Gastroesophageal sphincter (tissue), 4 donors: Measurements from ENCODE around the gene APPL1. TPM values are rescaled to one million over a fixed set of nuclear protein-coding genes. Genes with fewer than 3 reads are reported as not detected.

Experiments
- ATAC-seq: fragments of 150-250 bp; one replicate; pipeline ENCODE4 v1.9.1; 2016; ENCODE audit warnings: mild to moderate bottlenecking, moderate library complexity
- H3K27ac ChIP-seq, 4 donors: fragments of 200-600 bp; sonication (generic) in 3 of 4; 1 replicate in 3 of 4; 2 replicates in 1 of 4; pipeline ENCODE4 v1.5.1; 2016 to 2019
- H3K27me3 ChIP-seq: fragments of 200-600 bp; sonication (generic); one replicate; pipeline ENCODE4 v1.5.1; 2019
- H3K36me3 ChIP-seq, 2 donors: fragments of 200-600 bp; sonication (generic); one replicate each; pipeline ENCODE4 v1.5.1; 2019; ENCODE audit warnings: control low read depth in 1 of 2
- H3K4me1 ChIP-seq, 3 donors: fragments of 200-600 bp; sonication (generic); 1 replicate in 2 of 3; 2 replicates in 1 of 3; pipeline ENCODE4 v1.5.1; 2016 to 2019; ENCODE audit warnings: control low read depth in 2 of 3
- H3K4me3 ChIP-seq, 2 donors: fragments of 200-600 bp; sonication (generic); one replicate each; pipeline ENCODE4 v1.5.1; 2019; ENCODE audit warnings: mild to moderate bottlenecking in 1 of 2, moderate library complexity in 1 of 2
- H3K9me3 ChIP-seq, 3 donors: fragments of 200-600 bp; sonication (generic); one replicate each; pipeline ENCODE4 v1.5.1; 2017 to 2019; ENCODE audit warnings: control low read depth in 2 of 3
- CTCF ChIP-seq, 4 experiments: fragments of 200-600 bp in 2 of 4; fragments of 450-650 bp in 2 of 4; sonication (generic) in 1 of 4; IDR thresholded peaks; one replicate each; pipeline ENCODE4 v1.5.1; 2017 to 2019; ENCODE audit warnings: antibody characterized with exemption in 4 of 4, mild to moderate bottlenecking in 2 of 4, moderate library complexity in 2 of 4
- EP300 ChIP-seq: sonication (generic); formaldehyde crosslinking; IDR thresholded peaks from one replicate; pipeline ENCODE4 v1.6.1; 2017; ENCODE audit warnings: antibody characterized with exemption, mild to moderate bottlenecking
- POLR2A ChIP-seq, 2 donors: fragments of 450-650 bp; IDR thresholded peaks; one replicate each; pipeline ENCODE4 v1.6.1; 2017; ENCODE audit warnings: antibody characterized with exemption in 2 of 2, mild to moderate bottlenecking in 2 of 2, moderate library complexity in 1 of 2
- POLR2AphosphoS5 ChIP-seq: sonication (generic); formaldehyde crosslinking; IDR thresholded peaks from one replicate; pipeline ENCODE4 v1.6.1; 2017; ENCODE audit warnings: antibody characterized with exemption
- WGBS, 2 donors: methylation state at CpG; one replicate each; pipeline ENCODE4 v1.1.5; 2018; ENCODE audit warnings: low coverage in 1 of 2; 5-methylcytosine and 5-hydroxymethylcytosine counted together
- total RNA-seq, 4 donors: library from RNA; depleted of rRNA; stranded (reverse); fragments of >200 nt; gene quantifications; one replicate each; pipeline ENCODE4 v1.1.0, GENCODE V29; 2016

Gene APPL1
- total RNA-seq, 4 donors from 2014 or later = 39.5 to 59.8 (median 56.1) TPM

GRCh38 chr3:57194641-57195040, 32.9 kb upstream of the APPL1 start:
- no peaks in the 10 kb centered on the region for H3K9me3 ChIP-seq
- 82 to 88% methylated on average over 3 to 4 of the region's 4 CpGs for WGBS, 2 donors
- H3K4me3 ChIP-seq = no peak overlapping the region
- no peaks in the 10 kb centered on the region for H3K4me1 ChIP-seq
- H3K27me3 ChIP-seq = peaks cover 9% of the 10 kb centered on the region
- H3K36me3 ChIP-seq = no peaks in the 10 kb centered on the region
- no peak for ATAC-seq
- H3K27ac ChIP-seq = no peak overlapping the region
- no peak for TF ChIP-seq POLR2A (IDR thresholded peaks at IDR 0.05)
- TF ChIP-seq EP300 = no peak
- TF ChIP-seq CTCF (IDR thresholded peaks at IDR 0.05) = no peak
- TF ChIP-seq POLR2AphosphoS5 = no peak

GRCh38 chr3:57199895-57200297, 27.6 kb upstream of the APPL1 start, which contains the start of gene HESX1:
Gene HESX1 (minus strand): TSS chr3:57199978. CDS start chr3:57199918, 60 bp downstream.
- no peaks in the 10 kb centered on the region for H3K9me3 ChIP-seq
- WGBS, 2 donors = 43 to 50% methylated on average over 2 to 3 of the region's 4 CpGs
- no peak within 1 kb of the TSS for H3K27ac ChIP-seq
- no peak within 1 kb of the TSS for H3K4me3 ChIP-seq
- ATAC-seq = no peak
- peaks cover 7% of the 10 kb centered on the region for H3K27me3 ChIP-seq
- H3K36me3 ChIP-seq = no peaks in the 10 kb centered on the region
- no peak for TF ChIP-seq EP300
- no peak for TF ChIP-seq POLR2AphosphoS5
- no peak for TF ChIP-seq POLR2A (IDR thresholded peaks at IDR 0.05)
- no peak for TF ChIP-seq CTCF (IDR thresholded peaks at IDR 0.05)
- no peaks in the 10 kb centered on the region for H3K4me1 ChIP-seq

GRCh38 chr3:57206423-57206822, 21.1 kb upstream of the APPL1 start:
- no peak for TF ChIP-seq POLR2A (IDR thresholded peaks at IDR 0.05)
- TF ChIP-seq EP300 = no peak
- no peak for TF ChIP-seq CTCF (IDR thresholded peaks at IDR 0.05)
- no peak for TF ChIP-seq POLR2AphosphoS5
- 89 to 94% methylated on average over 2 of the region's 2 CpGs for WGBS, 2 donors
- Histone ChIP-seq H3K36me3 (no peaks in the 10 kb centered on the region), H3K9me3 (no peaks in the 10 kb centered on the region), H3K27me3 (no peaks in the 10 kb centered on the region), H3K27ac (no peak overlapping the region), H3K4me1 (no peaks in the 10 kb centered on the region), H3K4me3 (no peak overlapping the region)
- ATAC-seq = no peak

- H3K4me1 ChIP-seq = peaks cover 0 to 9% (median 0%) of the 10 kb centered on the region in 3 donors
- WGBS, 2 donors = 36 to 58% methylated on average over 2 of the region's 2 CpGs
These were observed 5.6 kb upstream of the APPL1 start for GRCh38 chr3:57221883-57222282.

More at GRCh38 chr3:57221883-57222282, 5.6 kb upstream of the APPL1 start:
- no peak for ATAC-seq
- no peaks in the 10 kb centered on the region for H3K9me3 ChIP-seq
- no peak overlapping the region for H3K27ac ChIP-seq
- H3K36me3 ChIP-seq = no peaks in the 10 kb centered on the region
- no peak for TF ChIP-seq EP300
- no peak for TF ChIP-seq POLR2A (IDR thresholded peaks at IDR 0.05)
- peak in 1 of 4 experiments; percentile 39 for TF ChIP-seq CTCF (IDR thresholded peaks at IDR 0.05)
- no peak for TF ChIP-seq POLR2AphosphoS5
- no peaks in the 10 kb centered on the region for H3K27me3 ChIP-seq
- no peak overlapping the region for H3K4me3 ChIP-seq
